CD4-positive, alpha-beta T cell treated with Interleukin-2 at 100 ng/mL for 4 hours (primary cell): ENCODE data around the gene ITPRIPL2.

Source experiments
- DNase-seq: peaks from one replicate; pipeline ENCODE4 v3.0.0-alpha.2; 2020; ENCODE audit warnings: low spot score

The ITPRIPL2 gene

DNA sequence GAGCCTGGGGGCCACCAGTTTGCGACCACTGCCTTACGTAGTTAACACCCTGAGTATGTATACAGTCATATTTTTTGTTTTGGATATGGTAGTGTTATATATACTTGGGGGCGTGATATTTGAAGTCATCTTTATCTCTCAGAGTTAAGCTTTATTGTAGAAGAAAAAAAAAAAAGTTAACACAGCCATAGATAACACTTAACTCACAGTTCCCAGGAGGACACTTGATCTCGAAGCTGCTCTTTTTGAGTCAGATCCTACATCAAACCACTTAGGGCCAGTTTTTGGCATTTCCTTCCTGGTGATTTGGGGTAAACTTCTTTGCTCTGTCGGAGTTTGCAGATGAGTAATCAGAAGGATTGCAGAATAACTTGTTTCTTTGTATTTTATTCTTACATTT, 5.8 kb downstream of the ITPRIPL2 start:
- no peak for DNase-seq

DNA sequence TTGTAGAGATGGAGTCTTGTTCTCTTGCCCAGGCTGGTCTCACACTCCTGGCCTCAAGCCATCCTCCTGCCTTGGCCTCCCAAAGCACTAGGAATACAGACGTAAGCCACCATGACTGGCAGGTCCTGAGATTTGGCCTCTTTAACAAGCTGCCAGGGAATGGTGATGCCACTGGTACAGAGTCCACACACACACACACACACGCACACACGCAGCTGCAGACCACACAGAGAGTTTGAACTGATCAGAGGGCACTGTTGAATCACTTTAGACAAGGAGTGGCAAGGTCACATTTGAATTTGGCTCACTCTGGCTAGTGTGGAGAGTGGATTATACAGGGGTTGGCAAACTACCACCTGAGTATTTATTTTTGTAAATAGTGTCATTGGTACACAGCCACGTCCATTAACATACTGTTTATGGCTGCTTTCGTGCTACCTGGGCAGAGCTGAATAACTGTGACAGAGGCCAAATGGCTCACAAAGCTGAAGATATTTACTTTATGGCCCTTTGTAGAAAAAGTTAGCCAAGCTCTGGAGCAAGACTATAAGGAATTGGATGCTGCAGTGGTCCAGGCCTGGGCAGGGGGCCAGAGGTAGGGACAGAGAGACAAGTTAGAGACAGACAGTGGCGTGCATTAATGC, 9.9 kb downstream of the ITPRIPL2 start:
- DNase-seq, result no peak

DNA sequence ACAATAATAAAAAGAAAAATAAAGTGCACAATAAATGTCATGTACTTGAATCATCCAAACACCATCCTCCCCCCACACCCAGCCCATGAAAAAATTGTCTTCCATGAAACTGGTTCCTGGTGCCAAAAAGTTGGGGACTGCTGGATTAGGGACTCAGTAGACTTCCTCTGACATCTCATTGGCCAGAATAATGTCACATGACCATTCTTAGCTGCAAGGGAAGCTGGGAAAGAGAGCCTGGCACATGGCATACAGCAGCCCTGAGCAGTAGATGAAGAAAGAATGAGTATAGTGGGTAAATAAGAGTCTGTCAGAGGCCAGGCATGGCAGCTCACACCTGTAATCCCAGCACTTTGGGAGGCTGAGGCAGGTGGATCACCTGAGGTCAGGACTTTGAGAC, 12.5 kb downstream of the ITPRIPL2 start:
- no peak for DNase-seq

DNA sequence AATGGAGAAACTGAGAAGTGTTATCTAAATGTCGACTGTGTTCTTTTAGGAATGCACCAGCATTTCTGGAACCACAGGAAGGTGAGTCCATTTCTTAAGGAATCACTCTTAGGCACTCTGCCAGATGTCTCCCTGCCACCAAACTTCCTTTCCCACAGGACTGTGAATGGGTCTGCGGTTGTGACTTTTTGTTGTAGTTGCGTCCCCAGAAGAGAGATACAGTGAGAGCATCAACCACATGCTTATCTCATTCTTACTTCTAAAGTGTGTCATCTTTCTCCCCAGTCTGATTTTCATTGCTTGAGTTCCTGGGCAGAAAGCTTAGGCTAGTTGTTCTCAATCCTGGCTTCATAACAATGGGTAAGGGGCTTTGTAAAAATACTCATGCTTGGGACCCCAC, 13.4 kb downstream of the ITPRIPL2 start:
- no peak for DNase-seq

DNA sequence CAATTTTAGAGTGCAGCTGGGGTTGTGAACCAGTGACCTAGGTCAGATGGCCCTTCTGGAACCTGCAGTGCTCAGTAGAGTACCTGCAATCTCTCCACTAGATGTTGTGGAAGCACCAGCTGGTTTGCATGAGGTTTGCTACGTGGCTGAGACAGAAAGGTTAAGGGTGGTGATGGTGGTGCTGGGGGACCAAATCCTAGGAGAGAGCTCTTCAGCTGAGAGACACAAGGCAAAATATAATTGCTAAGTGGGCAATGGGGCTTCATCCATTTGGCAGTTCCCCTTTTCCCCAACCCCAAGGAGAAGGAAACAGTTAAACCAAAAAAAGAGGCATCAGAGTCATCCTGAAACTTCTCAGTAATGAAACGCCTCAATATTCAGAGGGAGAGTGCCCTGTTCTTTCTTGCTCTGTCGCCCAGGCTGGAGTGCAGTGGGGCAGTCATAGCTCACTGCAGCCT, 13.9 kb downstream of the ITPRIPL2 start:
- DNase-seq, result no peak

DNA sequence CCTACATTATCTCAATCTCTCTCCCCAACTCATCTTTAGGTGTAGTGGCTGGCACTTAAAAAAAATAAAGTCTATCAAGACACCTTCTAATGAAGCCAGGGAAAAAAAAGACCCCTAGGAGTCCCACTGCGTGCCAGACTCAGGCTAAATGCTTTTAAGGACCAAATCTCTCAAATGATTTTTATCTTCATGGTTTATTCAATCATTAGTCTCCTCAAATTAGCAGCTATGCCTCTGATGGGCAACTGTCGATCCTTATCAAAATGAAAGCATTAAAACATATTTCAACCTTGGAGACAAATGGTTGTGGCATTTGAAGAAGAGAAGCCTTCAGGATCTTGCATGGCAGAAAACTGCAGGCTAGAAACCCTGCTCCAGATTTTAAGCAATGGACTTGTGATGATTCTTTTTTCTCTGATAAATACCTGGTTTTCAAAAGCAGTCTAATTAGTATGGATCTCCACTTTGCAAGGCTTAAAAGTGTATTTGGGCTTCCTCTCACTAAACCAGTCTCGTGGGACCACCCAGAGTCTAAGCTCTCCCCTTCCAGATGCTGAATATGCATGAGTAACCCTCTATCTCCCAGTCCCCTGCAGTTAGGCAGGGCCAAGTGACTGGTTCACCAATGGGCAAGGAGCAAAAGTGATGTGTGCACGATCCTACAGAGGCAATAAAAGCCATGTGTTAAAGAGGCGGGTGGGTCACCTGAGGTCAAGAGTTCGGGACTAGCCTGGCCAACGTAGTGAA, 14.9 kb downstream of the ITPRIPL2 start:
- DNase-seq, result no peak

DNA sequence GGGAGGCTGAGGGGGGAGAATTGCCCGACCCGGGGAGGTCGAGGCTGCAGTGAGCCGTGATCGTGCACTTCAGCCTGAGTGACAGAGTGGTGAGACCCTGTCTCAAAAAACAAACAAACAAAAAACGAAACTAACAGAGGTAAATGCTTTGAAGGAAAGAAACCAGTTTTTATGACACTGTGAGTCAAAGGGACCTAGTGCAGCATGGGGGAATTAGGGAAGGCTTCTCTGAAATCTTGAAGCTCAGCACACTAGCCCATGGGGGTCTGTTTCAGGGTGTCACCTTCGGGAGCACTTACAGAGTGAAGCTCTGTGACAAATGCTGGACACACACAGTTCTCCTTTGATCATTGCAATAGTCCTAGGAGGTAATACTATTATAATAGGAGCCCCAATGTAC, 16.6 kb downstream of the ITPRIPL2 start:
- DNase-seq, result no peak

DNA sequence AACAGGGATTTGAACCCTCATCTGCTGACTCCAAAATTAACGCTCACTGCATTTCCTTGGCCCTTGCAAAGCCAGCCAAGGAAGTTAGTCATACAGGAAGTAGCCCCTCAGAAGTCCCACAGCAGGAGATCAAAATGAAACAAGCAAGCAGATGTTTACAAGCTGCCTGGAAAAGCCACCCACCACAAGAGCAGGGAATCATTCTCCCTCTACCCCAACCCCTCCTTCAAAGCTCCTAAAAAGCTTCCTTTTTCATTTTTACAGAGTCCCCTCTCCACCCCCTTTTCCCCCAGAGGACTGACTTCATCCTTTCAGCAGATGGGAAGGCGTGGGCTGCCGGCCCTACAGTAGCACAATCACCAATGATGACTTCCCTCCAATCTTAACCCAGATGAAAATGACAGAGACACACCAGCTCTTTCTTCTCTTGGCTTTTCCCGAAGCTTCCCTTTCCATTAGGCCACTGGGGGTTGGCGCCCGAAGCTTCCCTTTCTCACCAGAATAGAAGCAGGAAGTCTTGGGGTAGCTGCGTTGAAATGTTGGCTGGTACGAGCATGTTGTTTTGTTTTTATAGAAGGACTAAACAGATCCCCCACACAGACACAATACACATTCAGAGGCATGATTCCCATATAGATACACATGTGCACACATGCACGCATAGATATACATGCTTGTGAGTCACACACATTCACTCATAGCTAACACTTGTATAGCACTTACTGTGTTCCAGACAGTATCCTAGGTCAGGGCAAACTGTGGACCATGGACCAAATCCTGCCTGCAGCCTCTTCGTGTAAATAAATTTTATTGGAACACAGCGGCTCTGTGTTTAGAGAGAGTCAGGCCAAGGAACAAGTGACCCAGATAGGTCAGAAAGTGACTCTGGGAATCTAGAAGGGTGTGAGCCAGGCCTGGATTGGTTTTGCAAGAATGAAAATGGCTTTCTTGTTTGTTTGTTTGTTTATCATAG, 17.4 kb downstream of the ITPRIPL2 start:
- DNase-seq, result no peak

DNA sequence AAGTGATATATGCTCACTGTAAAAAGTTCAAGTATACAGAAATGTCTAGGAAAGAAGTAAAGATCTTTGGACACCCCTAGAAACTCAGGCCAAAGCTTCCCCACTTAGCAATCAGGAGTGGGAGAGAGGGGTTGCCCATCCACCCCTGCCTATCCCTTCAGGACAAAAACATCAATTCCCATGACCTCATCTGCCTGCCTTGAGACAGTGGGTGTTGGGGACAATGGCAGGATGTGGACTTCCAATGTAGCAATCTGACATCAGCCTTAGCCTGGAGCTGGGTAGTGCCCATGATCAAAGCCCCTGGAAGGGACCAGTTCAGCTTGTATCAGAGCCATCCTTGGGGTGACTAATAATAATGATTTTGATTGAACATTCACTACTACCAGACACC, 18.1 kb downstream of the ITPRIPL2 start:
- no peak for DNase-seq

DNA sequence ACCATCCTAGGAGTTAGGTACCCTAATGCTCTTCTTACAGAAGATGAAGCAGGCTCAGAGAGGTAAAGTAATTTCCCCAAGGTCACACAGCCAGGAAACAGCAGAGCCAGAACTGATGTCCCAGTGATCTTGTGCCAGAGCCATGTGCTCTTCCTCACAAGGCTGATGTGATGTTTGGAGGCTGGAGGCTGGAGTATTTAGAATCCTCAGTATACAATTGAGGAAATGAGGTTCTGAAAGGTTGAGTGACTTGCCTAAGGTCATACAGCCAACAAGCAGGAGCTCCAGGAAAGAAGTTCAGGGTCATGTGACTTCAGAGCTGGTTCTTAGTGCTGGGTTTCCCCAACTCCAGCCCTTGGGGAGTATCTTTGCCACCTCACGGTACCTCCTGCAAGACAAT, 18.5 kb downstream of the ITPRIPL2 start:
- no peak for DNase-seq

DNA sequence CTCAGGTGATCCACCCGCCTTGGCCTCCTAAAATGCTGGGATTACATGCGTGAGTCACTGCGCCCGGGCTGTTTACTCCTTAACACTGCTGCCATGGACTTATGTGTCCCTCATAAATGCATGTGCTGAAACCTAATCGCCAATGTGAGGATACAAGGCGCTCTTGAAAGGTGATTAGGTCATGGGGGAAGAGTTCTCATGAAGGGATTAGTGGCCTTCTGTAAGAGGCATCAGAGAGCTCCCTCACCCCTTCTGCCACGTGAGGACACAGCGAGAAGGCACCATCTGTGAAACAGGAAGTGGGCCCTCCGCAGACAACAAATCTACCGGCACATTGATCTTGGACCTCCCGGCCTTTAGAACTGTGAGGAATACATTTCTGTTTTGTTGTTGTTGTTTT, 19.1 kb downstream of the ITPRIPL2 start:
- no peak for DNase-seq

DNA sequence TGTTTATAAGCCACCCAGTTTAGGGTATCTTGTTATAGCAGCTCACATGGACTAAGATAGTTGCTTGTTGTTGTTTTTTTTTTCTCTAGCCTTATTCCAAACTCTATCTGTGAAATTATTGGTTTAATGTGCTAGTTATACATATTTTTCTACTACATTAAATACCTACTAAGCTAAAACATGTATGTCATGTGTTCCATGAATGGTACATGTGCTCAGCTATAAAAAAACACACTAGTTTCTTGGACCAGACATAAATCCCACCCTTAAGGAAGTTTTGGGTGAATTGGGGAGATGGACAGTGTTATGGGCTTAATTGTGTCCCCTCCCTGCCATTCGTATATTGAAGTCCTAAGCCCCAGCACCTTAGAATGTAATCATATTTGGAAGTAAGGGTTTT, 19.8 kb downstream of the ITPRIPL2 start:
- no peak for DNase-seq

DNA sequence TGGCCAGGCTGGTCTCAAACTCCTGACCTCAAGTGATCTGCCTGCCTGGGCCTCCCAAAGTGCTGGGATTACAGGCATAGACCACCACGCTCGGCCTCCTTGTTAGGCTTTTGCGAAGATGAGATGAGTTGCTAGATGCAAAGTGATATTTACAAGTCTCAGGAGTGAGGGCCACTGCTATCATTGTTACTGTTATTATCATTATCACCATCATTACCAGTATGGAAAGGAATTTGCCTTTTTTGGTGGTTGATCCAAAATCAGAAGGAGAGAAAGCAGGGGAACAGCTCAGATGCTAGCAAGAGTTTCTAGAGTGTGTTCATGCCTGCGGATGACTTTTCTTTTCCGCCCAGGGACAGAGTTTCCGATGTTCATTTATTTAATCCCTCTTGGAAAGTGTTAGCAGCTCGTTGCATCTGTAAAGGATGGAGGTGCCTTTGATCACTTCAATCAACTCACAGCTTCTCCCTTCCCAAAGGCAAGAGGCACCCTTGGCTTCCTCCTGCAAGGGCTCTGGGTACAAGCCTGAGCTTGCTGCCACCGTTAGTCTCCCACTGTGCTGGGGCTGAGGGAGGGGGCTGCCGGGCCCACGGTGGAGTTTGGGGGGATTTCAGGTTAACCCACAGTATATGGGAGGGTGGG, 21.6 kb downstream of the ITPRIPL2 start:
- DNase-seq, result no peak

DNA sequence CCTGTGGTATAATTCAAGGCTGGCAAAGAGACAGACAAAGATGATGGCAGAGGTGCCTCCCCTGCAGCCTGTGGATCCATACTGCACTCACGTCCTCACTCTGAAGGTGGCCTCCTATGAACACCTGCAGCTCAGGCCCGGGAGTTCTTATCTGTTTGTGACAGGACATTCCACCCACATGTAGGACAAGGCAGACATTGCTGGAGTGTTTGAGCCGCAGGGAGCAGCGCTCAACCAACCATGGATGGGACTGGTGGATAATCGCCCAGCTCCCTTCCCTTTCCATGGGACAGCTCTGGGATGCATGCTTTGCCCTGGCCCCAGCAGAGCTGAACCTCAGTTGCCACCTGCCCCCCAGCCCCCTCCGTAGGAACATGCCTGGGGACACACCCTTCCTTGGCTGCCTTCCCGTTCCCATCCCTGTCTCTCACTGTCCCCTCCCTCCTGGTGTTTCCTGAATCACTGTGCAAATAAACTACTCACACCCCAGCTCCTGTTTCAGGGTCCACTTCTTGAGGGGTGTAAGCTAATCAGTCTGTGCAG, 22.2 kb downstream of the ITPRIPL2 start:
- no peak for DNase-seq

DNA sequence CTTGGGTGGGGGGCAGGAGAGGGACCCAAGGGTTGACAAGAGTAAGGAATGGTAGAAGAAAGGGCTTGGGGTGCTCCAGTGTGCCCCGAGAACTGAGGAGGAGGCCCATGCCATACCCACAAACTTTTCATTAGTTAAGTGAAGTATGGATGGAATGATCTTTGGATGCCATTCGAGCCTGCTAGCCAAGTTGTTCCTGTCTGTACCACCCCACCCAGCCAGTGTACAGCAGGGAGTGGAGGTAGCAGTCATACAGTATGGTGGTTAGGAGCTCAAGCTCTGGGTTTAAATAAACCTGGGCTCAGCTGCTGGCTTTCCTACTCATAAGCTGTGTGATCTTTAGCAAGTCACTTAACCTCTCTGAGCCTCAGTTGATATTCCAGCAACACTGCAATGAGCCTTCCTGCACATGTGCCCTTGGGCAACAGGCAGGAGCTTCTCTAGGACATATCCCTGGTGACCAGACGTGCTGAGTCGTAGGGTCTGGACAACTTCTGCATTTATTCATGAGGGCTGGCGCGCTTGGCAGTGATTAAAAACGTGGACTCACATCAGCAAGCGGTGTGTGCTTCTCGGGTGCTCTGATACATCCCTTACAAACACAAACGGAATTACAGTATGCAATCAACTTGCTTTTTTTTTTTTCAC, 22.9 kb downstream of the ITPRIPL2 start:
- no peak for DNase-seq

DNA sequence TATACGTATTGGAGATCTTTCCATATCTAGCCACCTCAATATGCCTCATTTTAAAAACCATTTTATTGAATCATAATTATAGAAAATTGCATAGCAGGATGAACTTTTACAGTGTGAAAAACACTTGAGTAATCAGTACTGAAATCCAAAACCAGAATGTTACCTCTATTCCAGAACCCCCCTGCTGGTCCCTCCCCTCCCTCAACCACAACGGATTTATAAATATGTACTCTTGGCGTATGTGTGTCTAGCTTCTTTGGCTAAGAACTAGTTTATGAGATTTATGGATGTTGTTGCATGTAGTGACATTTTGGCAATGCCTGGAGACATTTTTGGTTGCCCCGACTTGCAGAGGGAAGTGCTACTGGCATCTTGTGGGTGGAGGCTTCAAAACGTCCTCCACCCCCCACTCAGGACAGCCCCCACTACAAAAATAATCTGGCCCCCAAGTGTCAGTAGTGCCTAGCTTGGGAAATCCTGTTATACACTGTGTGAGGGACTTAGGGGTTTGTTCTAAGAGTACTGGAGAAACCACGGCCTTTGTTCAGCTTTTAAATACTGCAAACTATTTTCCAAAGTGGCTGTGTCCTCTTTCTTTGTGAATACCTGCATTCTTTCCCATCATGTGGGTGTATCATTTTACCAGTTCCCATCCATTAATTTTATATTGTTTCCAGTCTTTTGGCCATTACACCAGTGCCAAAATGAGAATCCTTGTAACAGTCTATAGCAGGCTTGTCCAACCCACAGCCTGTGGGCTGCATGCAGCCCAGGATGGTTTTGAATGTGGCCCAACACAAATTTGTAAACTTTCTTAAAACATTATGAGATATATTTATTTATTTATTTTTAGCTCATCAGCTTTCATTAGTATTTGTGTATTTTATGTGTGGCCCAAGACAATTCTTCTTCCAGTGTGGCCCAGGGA, 23.7 kb downstream of the ITPRIPL2 start:
- DNase-seq, result no peak

DNA sequence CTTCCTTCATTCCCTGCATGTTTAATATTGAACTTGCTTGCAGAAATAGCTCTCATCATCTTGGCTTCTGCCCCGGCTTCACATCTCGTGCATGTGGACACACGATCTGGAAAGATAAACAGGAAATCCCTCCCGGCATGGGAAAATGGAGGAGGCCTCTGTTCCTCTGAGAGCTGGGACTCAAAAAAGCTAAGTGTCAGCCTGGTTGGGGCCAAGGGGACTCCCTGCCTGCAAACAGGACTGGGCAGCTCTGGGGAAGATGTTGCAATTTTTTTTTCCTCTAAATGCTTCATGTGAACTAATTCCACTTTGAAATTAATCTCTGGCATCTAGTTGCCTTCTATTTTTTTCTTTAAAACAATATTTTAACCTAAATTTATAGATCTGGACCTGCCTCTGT, 24.8 kb downstream of the ITPRIPL2 start:
- DNase-seq, result no peak

DNA sequence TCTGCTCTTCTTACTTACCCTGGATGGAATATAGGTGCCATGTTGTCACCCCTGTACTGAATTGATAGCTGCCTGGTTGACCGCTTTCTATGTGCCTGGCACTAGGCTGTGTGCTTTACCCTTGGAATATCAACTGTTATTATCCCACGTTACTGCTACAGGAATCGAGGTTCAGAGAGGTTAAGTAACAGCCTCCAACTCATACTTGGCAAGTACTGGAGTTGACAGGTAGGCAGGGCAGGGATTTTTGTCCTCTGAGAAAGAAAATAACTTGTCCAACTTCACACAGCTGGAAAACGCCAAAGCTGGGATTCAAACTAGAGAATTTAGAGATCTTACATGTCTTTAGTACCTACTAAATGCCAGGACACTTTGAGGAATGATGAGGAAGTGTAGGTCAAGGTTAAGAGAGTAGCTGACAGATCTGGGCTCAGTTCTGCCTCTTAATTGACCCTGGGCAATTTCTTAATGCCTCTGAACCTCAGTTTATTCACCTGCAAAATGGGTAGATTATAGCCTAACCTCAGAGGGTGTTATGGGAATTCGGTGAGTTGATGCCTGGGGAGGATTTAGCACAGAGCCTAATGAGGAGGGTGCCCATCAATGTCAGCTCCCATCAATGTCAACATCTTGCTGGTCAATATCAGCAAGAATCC, 25.8 kb downstream of the ITPRIPL2 start:
- no peak for DNase-seq

DNA sequence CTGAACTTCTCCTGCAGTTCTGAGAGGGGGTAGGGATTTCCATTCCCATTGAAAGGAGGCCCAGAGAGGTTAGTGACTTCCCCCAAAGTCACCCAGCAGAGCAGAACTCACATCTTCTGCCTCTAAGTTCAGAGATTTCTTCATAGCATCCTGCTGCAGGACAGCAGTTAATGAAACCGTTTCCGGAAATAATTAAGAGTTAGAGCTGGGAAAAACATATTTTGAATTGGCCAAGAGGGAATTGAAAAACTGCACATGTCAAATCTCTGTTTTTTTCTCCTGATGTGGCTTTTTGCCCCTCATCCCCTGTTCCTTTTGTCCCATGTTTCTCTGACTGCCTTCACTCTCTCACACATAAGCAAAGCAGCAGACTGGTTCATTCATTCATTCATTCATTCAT, 26.6 kb downstream of the ITPRIPL2 start:
- DNase-seq, result no peak
